IPS DF 6.9 (cell line): ENCODE data around the gene ALKBH8.
"Not testable (repeated sequence)": the region's sequence is repeated elsewhere in the genome, so short reads cannot be mapped to it uniquely, and the experiment has no call there.

Source experiments
- DNase-seq: peaks from one replicate; pipeline ENCODE4 v3.0.0-alpha.2; 2013; ENCODE audit warnings: low read depth, low spot score
- H3K27ac ChIP-seq: one replicate; pipeline ENCODE4 v1.5.1; 2013; ENCODE audit warnings: low read length, control low read depth
- H3K27me3 ChIP-seq: 2 replicates; pipeline ENCODE4 v1.6.1; 2013; ENCODE audit warnings: mild to moderate bottlenecking, low read length; ENCODE audit not compliant: control insufficient read depth, insufficient read depth
- H3K36me3 ChIP-seq: 2 replicates; pipeline ENCODE4 v1.6.1; 2013; ENCODE audit warnings: low read length; ENCODE audit not compliant: control insufficient read depth, insufficient read depth
- H3K4me1 ChIP-seq: 2 replicates; pipeline ENCODE4 v1.6.1; 2013; ENCODE audit warnings: low read length; ENCODE audit not compliant: control insufficient read depth, insufficient read depth
- H3K4me3 ChIP-seq: 2 replicates; pipeline ENCODE4 v1.5.1; 2013; ENCODE audit warnings: mild to moderate bottlenecking, low read length
- H3K9me3 ChIP-seq: 2 replicates; pipeline ENCODE4 v1.6.1; 2013; ENCODE audit warnings: low read length, inconsistent platforms; ENCODE audit not compliant: control insufficient read depth, insufficient read depth
- WGBS: extraction: QIAGEN DNeasy Blood & Tissue Kit; methylation state at CpG from one replicate; pipeline ENCODE4 v1.1.7; 2013; ENCODE audit warnings: mixed read lengths, missing lambda C conversion rate; ENCODE audit not compliant: insufficient read length, insufficient coverage; 5-methylcytosine and 5-hydroxymethylcytosine counted together

Gene ALKBH8

GRCh38 chr11:107592813-107593212 lies 27.3 kb upstream of the ALKBH8 start:
- no peak for DNase-seq
- H3K4me1 ChIP-seq, result no peaks in the 10 kb centered on the region; the same call in 1 of the 2 replicates
- no CpG with 5 or more reads among the region's 5 CpGs for WGBS
- H3K36me3 ChIP-seq, result no peaks in the 10 kb centered on the region
- H3K4me3 ChIP-seq, result no peak overlapping the region
- H3K9me3 ChIP-seq, result no peaks in the 10 kb centered on the region
- no peak overlapping the region for H3K27ac ChIP-seq
- peaks cover 21% of the 10 kb centered on the region for H3K27me3 ChIP-seq

GRCh38 chr11:107592231-107592590 lies 26.7 kb upstream of the ALKBH8 start:
- no peaks in the 10 kb centered on the region; the same call in 1 of the 2 replicates for H3K4me1 ChIP-seq
- no peak overlapping the region for H3K27ac ChIP-seq
- DNase-seq, result no peak
- no peaks in the 10 kb centered on the region for H3K36me3 ChIP-seq
- peaks cover 21% of the 10 kb centered on the region for H3K27me3 ChIP-seq
- no peaks in the 10 kb centered on the region for H3K9me3 ChIP-seq
- no CpG with 5 or more reads among the region's 6 CpGs for WGBS
- peak overlapping the region; percentile 65; the same call in 1 of the 2 replicates for H3K4me3 ChIP-seq

GRCh38 chr11:107591378-107592230 lies 26.1 kb upstream of the ALKBH8 start:
- H3K9me3 ChIP-seq, result no peaks in the 10 kb centered on the region
- no CpG with 5 or more reads among the region's 49 CpGs for WGBS
- H3K4me1 ChIP-seq, result no peaks in the 10 kb centered on the region; the same call in 1 of the 2 replicates
- H3K27me3 ChIP-seq, result peaks cover 21% of the 10 kb centered on the region
- no peaks in the 10 kb centered on the region for H3K36me3 ChIP-seq
- H3K4me3 ChIP-seq, result peak overlapping the region; percentile 65
- no peak overlapping the region for H3K27ac ChIP-seq
- no peak for DNase-seq

GRCh38 chr11:107590460-107591377 lies 25.2 kb upstream of the ALKBH8 start, which contains the start of gene ELMOD1:
Gene ELMOD1, plus strand, starts transcription at chr11:107591147. Its CDS starts 27,043 bp downstream, at chr11:107618190.
- peak within 1 kb of the TSS; percentile 65 for H3K4me3 ChIP-seq
- no CpG with 5 or more reads among the region's 74 CpGs for WGBS
- H3K27ac ChIP-seq, result no peak within 1 kb of the TSS

GRCh38 chr11:107587306-107587979 lies 21.9 kb upstream of the ALKBH8 start:
- no peak overlapping the region for H3K4me3 ChIP-seq
- H3K27ac ChIP-seq, result no peak overlapping the region
- H3K9me3 ChIP-seq, result no peaks in the 10 kb centered on the region
- H3K36me3 ChIP-seq, result no peaks in the 10 kb centered on the region
- H3K4me1 ChIP-seq, result no peaks in the 10 kb centered on the region; the same call in 1 of the 2 replicates
- H3K27me3 ChIP-seq, result peaks cover 13% of the 10 kb centered on the region
- no CpG with 5 or more reads among the region's 5 CpGs for WGBS
- no peak for DNase-seq

More at GRCh38 chr11:107590460-107591377, 25.2 kb upstream of the ALKBH8 start, which contains the start of gene ELMOD1:
- no peak for DNase-seq
- H3K36me3 ChIP-seq, result no peaks in the 10 kb centered on the region
- H3K9me3 ChIP-seq, result no peaks in the 10 kb centered on the region
- peaks cover 21% of the 10 kb centered on the region for H3K27me3 ChIP-seq
- no peaks in the 10 kb centered on the region; the same call in 1 of the 2 replicates for H3K4me1 ChIP-seq

- peaks cover 2% of the 10 kb centered on the region; the same call in 1 of the 2 replicates for H3K4me1 ChIP-seq
- whole genome bisulfite sequencing, result no CpG with 5 or more reads among the region's 3 CpGs
- no peaks in the 10 kb centered on the region for H3K9me3 ChIP-seq
- no peaks in the 10 kb centered on the region for H3K36me3 ChIP-seq
- no peak overlapping the region for H3K27ac ChIP-seq
- H3K27me3 ChIP-seq, result no peaks in the 10 kb centered on the region
- no peak for DNase-seq
- no peak overlapping the region for H3K4me3 ChIP-seq
These were observed 18.2 kb upstream of the ALKBH8 start for GRCh38 chr11:107583629-107584195.

GRCh38 chr11:107581147-107581546 lies 15.6 kb upstream of the ALKBH8 start:
- Histone ChIP-seq H3K27ac (no peak overlapping the region), H3K27me3 (no peaks in the 10 kb centered on the region), H3K9me3 (no peaks in the 10 kb centered on the region)

GRCh38 chr11:107579169-107579568 lies 13.6 kb upstream of the ALKBH8 start:
- not testable (repeated sequence) for H3K27ac ChIP-seq, H3K27me3 ChIP-seq, H3K9me3 ChIP-seq, H3K4me1 ChIP-seq, H3K36me3 ChIP-seq, DNase-seq, H3K4me3 ChIP-seq
- no CpG with 5 or more reads among the region's 2 CpGs for WGBS

More at GRCh38 chr11:107581147-107581546, 15.6 kb upstream of the ALKBH8 start:
- H3K36me3 ChIP-seq, result no peaks in the 10 kb centered on the region
- H3K4me3 ChIP-seq, result no peak overlapping the region
- no peak for DNase-seq
- no CpG with 5 or more reads among the region's 3 CpGs for WGBS
- peaks cover 2% of the 10 kb centered on the region; the same call in 1 of the 2 replicates for H3K4me1 ChIP-seq

- no peak for DNase-seq
- WGBS, result no CpG with 5 or more reads among the region's 6 CpGs
- Histone ChIP-seq H3K27me3 (no peaks in the 10 kb centered on the region), H3K36me3 (no peaks in the 10 kb centered on the region), H3K4me1 (peaks cover 2% of the 10 kb centered on the region; the same call in 1 of the 2 replicates), H3K4me3 (no peak overlapping the region), H3K27ac (no peak overlapping the region), H3K9me3 (no peaks in the 10 kb centered on the region)
These were observed 11.8 kb upstream of the ALKBH8 start for GRCh38 chr11:107577346-107577711.
